Neural cell (in vitro differentiated cells): Measurements from ENCODE around the gene KRT7. TPM values are rescaled to one million over a fixed set of nuclear protein-coding genes. Genes with fewer than 3 reads are reported as not detected.

Source experiments
- H2AFZ ChIP-seq: fragments of 200-600, 300-800 bp; sonication (generic), shearing (Covaris generic); 2 replicates; pipeline ENCODE4 v1.6.0; 2014; ENCODE audit warnings: low read depth, mild to moderate bottlenecking, antibody characterized with exemption, low read length, moderate library complexity
- H3F3A ChIP-seq: fragments of 200-600 bp; shearing (Covaris generic); 2 replicates; pipeline ENCODE4 v1.6.1; 2016; ENCODE audit warnings: mild to moderate bottlenecking, moderate library complexity, mixed read lengths, antibody characterized with exemption, low read length; ENCODE audit not compliant: insufficient read depth, poor library complexity, severe bottlenecking
- H3K27ac ChIP-seq: fragments of 200-600, 300-800 bp; sonication (generic), shearing (Covaris generic); 2 replicates; pipeline ENCODE4 v1.5.1; 2014; ENCODE audit warnings: mild to moderate bottlenecking, low read length, moderate library complexity
- H3K27me3 ChIP-seq: fragments of 300-800, 200-600 bp; sonication (generic), shearing (Covaris generic); 2 replicates; pipeline ENCODE4 v1.6.0; 2014; ENCODE audit warnings: mild to moderate bottlenecking, low read depth, low read length, moderate library complexity; ENCODE audit not compliant: insufficient read depth
- H3K36me3 ChIP-seq: fragments of 300-800, 200-600 bp; sonication (generic), shearing (Covaris generic); 2 replicates; pipeline ENCODE4 v1.5.1; 2014; ENCODE audit warnings: mild to moderate bottlenecking, antibody characterized with exemption, low read length, moderate library complexity; ENCODE audit not compliant: insufficient read depth
- H3K4me2 ChIP-seq: fragments of 300-800, 200-600 bp; sonication (generic), shearing (Covaris generic); 2 replicates; pipeline ENCODE4 v1.6.0; 2014; ENCODE audit warnings: mild to moderate bottlenecking, low read length
- H3K4me3 ChIP-seq: fragments of 300-800, 200-600 bp; sonication (generic), shearing (Covaris generic); 2 replicates; pipeline ENCODE4 v1.5.1; 2014; ENCODE audit warnings: mild to moderate bottlenecking, low read length, moderate library complexity
- H3K79me2 ChIP-seq: fragments of 200-600 bp; shearing (Covaris generic); replicated peaks from 2 replicates; pipeline ENCODE4 v1.6.0; 2014; ENCODE audit warnings: mild to moderate bottlenecking, low read length, moderate library complexity; ENCODE audit not compliant: insufficient read depth
- H3K9ac ChIP-seq: fragments of 300-800, 200-600 bp; sonication (generic), shearing (Covaris generic); 2 replicates; pipeline ENCODE4 v1.6.1; 2016; ENCODE audit warnings: mild to moderate bottlenecking, low read length, mixed read lengths
- H3K9me2 ChIP-seq: fragments of 200-600 bp; shearing (Covaris generic); 2 replicates; pipeline ENCODE4 v1.6.1; 2016; ENCODE audit warnings: mild to moderate bottlenecking, low read length, mixed read lengths; ENCODE audit not compliant: insufficient read depth
- H3K9me3 ChIP-seq: fragments of 200-600, 300-800 bp; sonication (generic), shearing (Covaris generic); 2 replicates; pipeline ENCODE4 v1.6.1; 2016; ENCODE audit warnings: mild to moderate bottlenecking, mixed run types, low read length, moderate library complexity, mixed read lengths
- H4K20me1 ChIP-seq: fragments of 200-600 bp; shearing (Covaris generic); 2 replicates; pipeline ENCODE4 v1.6.1; 2016; ENCODE audit warnings: mild to moderate bottlenecking, mixed run types; ENCODE audit not compliant: insufficient read depth
- EP300 ChIP-seq: fragments of 450-650 bp; conservative IDR thresholded peaks from 2 replicates; pipeline ENCODE4 v1.6.1; 2014; ENCODE audit warnings: antibody characterized with exemption, mild to moderate bottlenecking, moderate library complexity; ENCODE audit not compliant: poor library complexity, severe bottlenecking
- EZH2 ChIP-seq: fragments of 200-600, 300-800 bp; shearing (Covaris generic), sonication (generic); IDR thresholded peaks from 2 replicates; pipeline ENCODE4 v1.6.1; 2014; ENCODE audit warnings: antibody characterized with exemption, low read length, borderline replicate concordance, mild to moderate bottlenecking; ENCODE audit not compliant: insufficient read depth, poor library complexity, severe bottlenecking
- POLR2AphosphoS5 ChIP-seq: IDR thresholded peaks from 2 replicates; pipeline ENCODE4 v1.6.1; 2012
- SMC3 ChIP-seq: fragments of 450-650 bp; conservative IDR thresholded peaks from 2 replicates; pipeline ENCODE4 v1.6.1; 2014; ENCODE audit warnings: antibody characterized with exemption, mild to moderate bottlenecking, moderate library complexity; ENCODE audit not compliant: poor library complexity
- TAF1 ChIP-seq: IDR thresholded peaks from 2 replicates; pipeline ENCODE4 v1.6.1; 2012; ENCODE audit warnings: low read depth
- polyA plus RNA-seq: library from polyadenylated mRNA; depleted of rRNA; stranded (reverse); fragments of >200 nt; gene quantifications from 2 replicates; pipeline ENCODE4 v1.2.3, GENCODE V29; 2014
- TF ChIP-seq, protein P1 (sequence below): IDR thresholded peaks from 2 replicates; pipeline ENCODE4 v1.6.1; 2012; ENCODE audit warnings: borderline replicate concordance
- TF ChIP-seq, protein P2 (sequence below): fragments of 450-650 bp; IDR thresholded peaks from 2 replicates; pipeline ENCODE4 v1.5.1; 2014; ENCODE audit warnings: antibody characterized with exemption, mild to moderate bottlenecking, moderate library complexity; ENCODE audit not compliant: poor library complexity, severe bottlenecking

Gene KRT7
- polyA plus RNA-seq, 1 donor from 2014 or later: not detected

DNA sequence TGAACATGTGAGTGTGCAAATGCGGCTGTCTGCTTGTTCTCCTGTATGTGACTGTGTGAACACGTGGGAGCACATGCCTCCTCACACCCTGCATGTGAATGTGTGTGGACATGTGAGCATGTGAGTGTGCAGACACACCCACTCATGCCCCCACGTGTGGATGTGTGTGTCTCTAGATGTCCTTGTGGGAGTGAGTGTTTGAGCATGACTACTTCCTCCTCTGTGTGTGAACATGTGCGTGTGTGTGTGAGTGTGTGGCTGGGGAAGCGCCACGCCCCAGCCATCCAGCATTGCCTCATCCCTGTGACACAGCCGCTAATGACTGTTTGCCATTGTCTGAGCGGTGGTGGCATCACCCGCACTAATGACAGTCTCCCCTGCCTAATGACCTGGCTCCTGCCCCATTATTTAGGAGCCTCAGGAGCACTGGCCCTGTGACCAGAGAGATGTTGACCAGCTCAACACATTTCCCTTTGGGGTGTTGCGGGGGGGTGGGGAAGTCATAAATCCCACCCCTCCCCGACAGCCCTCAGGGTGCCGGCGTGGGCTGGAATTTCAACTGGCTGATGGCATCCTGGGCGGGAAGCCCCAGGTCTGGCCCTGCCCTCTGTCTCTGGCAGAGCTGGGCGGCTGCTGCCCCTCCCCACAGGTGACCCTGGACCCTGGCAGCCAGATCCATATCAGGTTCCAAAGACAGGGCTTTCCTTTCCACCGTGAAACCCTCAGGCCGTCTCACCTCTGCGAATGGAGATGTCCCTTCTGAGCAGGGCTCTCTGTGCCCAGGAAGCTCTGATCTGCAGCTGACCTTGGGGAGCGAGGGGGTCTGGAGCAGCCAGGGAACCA lies 29.7 kb upstream of the KRT7 start:
- no peaks in the 10 kb centered on the region for H3F3A ChIP-seq
- peak overlapping the region; percentile 5 for H3K9ac ChIP-seq
- H3K9me3 ChIP-seq: no peaks in the 10 kb centered on the region
- H2AFZ ChIP-seq: no peak overlapping the region
- peak; percentile 12 for TF ChIP-seq POLR2AphosphoS5
- TF ChIP-seq EP300: no peak
- TF ChIP-seq TAF1: no peak
- no peaks in the 10 kb centered on the region for H4K20me1 ChIP-seq
- no peak overlapping the region for H3K4me3 ChIP-seq
- no peak overlapping the region for H3K27ac ChIP-seq
- H3K79me2 ChIP-seq: no peaks in the 10 kb centered on the region
- no peaks in the 10 kb centered on the region for H3K9me2 ChIP-seq
- H3K27me3 ChIP-seq: no peaks in the 10 kb centered on the region
- no peak overlapping the region for H3K4me2 ChIP-seq
- no peaks in the 10 kb centered on the region for H3K36me3 ChIP-seq

DNA sequence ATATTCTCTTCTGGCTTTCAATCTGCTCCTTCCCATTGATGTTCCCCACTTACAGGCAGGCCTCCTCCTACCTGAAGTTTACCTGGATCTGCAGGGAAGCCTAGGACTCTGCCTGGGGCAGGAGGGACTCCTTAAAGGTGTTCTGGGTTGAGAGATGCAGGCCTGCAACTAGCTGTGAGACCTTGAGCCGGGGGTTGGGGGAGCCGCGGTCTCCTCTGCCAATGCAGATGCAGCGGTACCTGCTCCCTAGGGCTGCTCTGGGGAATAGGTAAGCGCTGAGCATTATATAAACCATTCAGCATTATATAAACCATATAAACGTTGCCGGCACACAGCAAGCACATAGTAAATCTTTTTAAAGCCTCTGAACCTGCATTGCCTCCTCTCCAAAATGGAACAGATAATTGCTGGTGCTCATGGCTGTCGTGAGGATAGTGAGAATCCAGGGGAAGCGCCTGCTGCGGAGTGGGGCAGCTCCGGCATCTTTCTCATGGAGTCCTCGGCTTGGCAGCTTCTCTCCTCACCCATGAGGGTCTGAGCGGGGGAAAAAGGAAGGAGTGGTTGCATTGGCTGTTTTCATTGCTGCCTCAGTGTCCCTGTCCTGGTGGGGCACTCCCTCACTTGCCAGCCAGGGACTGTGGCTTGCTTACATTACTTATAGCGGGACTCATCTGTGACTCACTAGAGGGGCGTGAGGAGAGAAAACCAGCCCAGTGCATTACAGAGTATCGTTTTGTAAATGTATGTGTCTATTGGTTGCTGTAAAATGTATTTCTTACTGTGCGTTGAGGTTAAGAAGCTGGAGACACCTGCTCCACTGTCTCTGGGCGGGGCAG lies 28.7 kb upstream of the KRT7 start:
- H3K27ac ChIP-seq: no peak overlapping the region
- H2AFZ ChIP-seq: no peak overlapping the region
- no peak overlapping the region for H3K9ac ChIP-seq
- H3K4me2 ChIP-seq: no peak overlapping the region
- TF ChIP-seq EP300: no peak
- TF ChIP-seq, protein P1, sequence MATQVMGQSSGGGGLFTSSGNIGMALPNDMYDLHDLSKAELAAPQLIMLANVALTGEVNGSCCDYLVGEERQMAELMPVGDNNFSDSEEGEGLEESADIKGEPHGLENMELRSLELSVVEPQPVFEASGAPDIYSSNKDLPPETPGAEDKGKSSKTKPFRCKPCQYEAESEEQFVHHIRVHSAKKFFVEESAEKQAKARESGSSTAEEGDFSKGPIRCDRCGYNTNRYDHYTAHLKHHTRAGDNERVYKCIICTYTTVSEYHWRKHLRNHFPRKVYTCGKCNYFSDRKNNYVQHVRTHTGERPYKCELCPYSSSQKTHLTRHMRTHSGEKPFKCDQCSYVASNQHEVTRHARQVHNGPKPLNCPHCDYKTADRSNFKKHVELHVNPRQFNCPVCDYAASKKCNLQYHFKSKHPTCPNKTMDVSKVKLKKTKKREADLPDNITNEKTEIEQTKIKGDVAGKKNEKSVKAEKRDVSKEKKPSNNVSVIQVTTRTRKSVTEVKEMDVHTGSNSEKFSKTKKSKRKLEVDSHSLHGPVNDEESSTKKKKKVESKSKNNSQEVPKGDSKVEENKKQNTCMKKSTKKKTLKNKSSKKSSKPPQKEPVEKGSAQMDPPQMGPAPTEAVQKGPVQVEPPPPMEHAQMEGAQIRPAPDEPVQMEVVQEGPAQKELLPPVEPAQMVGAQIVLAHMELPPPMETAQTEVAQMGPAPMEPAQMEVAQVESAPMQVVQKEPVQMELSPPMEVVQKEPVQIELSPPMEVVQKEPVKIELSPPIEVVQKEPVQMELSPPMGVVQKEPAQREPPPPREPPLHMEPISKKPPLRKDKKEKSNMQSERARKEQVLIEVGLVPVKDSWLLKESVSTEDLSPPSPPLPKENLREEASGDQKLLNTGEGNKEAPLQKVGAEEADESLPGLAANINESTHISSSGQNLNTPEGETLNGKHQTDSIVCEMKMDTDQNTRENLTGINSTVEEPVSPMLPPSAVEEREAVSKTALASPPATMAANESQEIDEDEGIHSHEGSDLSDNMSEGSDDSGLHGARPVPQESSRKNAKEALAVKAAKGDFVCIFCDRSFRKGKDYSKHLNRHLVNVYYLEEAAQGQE: no peak
- TF ChIP-seq, protein P2, sequence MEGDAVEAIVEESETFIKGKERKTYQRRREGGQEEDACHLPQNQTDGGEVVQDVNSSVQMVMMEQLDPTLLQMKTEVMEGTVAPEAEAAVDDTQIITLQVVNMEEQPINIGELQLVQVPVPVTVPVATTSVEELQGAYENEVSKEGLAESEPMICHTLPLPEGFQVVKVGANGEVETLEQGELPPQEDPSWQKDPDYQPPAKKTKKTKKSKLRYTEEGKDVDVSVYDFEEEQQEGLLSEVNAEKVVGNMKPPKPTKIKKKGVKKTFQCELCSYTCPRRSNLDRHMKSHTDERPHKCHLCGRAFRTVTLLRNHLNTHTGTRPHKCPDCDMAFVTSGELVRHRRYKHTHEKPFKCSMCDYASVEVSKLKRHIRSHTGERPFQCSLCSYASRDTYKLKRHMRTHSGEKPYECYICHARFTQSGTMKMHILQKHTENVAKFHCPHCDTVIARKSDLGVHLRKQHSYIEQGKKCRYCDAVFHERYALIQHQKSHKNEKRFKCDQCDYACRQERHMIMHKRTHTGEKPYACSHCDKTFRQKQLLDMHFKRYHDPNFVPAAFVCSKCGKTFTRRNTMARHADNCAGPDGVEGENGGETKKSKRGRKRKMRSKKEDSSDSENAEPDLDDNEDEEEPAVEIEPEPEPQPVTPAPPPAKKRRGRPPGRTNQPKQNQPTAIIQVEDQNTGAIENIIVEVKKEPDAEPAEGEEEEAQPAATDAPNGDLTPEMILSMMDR: no peak
- TF ChIP-seq POLR2AphosphoS5: no peak
- no peak for TF ChIP-seq EZH2
- TF ChIP-seq SMC3: no peak
- H3K79me2 ChIP-seq: no peaks in the 10 kb centered on the region
- no peaks in the 10 kb centered on the region for H3F3A ChIP-seq
- no peaks in the 10 kb centered on the region for H3K9me3 ChIP-seq
- no peaks in the 10 kb centered on the region for H3K36me3 ChIP-seq
- no peaks in the 10 kb centered on the region for H4K20me1 ChIP-seq
- no peak overlapping the region for H3K4me3 ChIP-seq
- no peaks in the 10 kb centered on the region for H3K27me3 ChIP-seq
- H3K9me2 ChIP-seq: no peaks in the 10 kb centered on the region
